IMR-90 (cell line): ENCODE data around the gene GLIS1.

ENCODE experiments used
- POLR2A ChIP-seq: IDR thresholded peaks from 2 replicates; pipeline ENCODE4 v1.6.1; 2012; ENCODE audit warnings: mild to moderate bottlenecking, low read depth, low read length
- SMC3 ChIP-seq: fragments of 150-350 bp; IDR thresholded peaks from 2 replicates; pipeline ENCODE4 v1.6.1; 2016; ENCODE audit warnings: low read depth, mild to moderate bottlenecking, antibody characterized with exemption, low read length, moderate library complexity
- TF ChIP-seq, protein P1 (sequence below): conservative IDR thresholded peaks from 2 replicates; pipeline ENCODE4 v1.5.1; 2012; ENCODE audit warnings: mild to moderate bottlenecking, low read depth, low read length, improper control_type of control experiment

DNA sequence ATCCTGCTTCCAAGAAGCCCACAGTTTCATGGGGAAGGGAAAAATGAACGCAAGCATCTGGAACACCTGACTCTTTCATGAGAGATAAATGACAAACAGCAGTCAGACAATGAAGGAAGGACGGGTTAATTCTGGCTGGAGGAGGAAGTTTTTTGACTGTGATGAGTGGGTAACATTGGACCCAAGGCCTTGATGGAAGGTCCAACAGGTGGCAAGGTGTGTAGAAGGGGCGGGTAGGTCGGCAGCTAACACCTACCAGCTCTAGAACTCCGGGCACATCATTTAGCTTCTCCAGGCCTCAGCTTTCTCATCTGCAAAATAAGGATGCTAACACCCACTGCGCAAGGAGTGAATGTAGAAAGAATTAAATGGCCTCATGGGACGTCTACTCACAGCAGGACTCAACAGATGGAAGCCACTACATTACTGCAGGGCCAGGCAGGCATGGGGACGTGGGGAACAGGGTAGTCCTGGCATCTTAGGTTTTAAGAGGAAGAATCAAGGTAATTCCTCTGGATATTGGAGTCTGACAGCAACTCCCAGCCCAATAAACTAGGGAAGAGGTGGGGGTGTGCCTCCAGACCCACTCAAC is 12.9 kb downstream of the GLIS1 start:
- TF ChIP-seq, protein P1, sequence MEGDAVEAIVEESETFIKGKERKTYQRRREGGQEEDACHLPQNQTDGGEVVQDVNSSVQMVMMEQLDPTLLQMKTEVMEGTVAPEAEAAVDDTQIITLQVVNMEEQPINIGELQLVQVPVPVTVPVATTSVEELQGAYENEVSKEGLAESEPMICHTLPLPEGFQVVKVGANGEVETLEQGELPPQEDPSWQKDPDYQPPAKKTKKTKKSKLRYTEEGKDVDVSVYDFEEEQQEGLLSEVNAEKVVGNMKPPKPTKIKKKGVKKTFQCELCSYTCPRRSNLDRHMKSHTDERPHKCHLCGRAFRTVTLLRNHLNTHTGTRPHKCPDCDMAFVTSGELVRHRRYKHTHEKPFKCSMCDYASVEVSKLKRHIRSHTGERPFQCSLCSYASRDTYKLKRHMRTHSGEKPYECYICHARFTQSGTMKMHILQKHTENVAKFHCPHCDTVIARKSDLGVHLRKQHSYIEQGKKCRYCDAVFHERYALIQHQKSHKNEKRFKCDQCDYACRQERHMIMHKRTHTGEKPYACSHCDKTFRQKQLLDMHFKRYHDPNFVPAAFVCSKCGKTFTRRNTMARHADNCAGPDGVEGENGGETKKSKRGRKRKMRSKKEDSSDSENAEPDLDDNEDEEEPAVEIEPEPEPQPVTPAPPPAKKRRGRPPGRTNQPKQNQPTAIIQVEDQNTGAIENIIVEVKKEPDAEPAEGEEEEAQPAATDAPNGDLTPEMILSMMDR = no peak
- TF ChIP-seq SMC3 = no peak
- TF ChIP-seq POLR2A = no peak
